ENCODE data around the gene BACE2.

The BACE2 gene

GRCh38 chr21:41149199-41149598, 18.8 kb upstream of the BACE2 start:
- DNase-seq = no peak

- DNase-seq = no peak
These were observed 15.8 kb upstream of the BACE2 start for GRCh38 chr21:41152147-41152546.

GRCh38 chr21:41153443-41153842, 14.5 kb upstream of the BACE2 start:
- DNase-seq = no peak

GRCh38 chr21:41156142-41156541, 11.8 kb upstream of the BACE2 start:
- no peak for DNase-seq

- no peak for DNase-seq
These were observed 9.9 kb upstream of the BACE2 start for GRCh38 chr21:41158026-41158425.

- DNase-seq = no peak
These were observed 7.9 kb upstream of the BACE2 start for GRCh38 chr21:41160036-41160435.

GRCh38 chr21:41161428-41161827, 6.5 kb upstream of the BACE2 start:
- no peak for DNase-seq

- no peak for DNase-seq
These were observed 5.9 kb upstream of the BACE2 start for GRCh38 chr21:41162096-41162495.

GRCh38 chr21:41163091-41163490, 4.9 kb upstream of the BACE2 start:
- no peak for DNase-seq

GRCh38 chr21:41164052-41164451, 3.9 kb upstream of the BACE2 start:
- no peak for DNase-seq

- DNase-seq = no peak
These were observed 2.8 kb upstream of the BACE2 start for GRCh38 chr21:41164981-41165655.

- no peak for DNase-seq
These were observed 1.1 kb upstream of the BACE2 start for GRCh38 chr21:41166884-41167283.

- DNase-seq = no peak
These were observed 664 bp downstream of the BACE2 start for GRCh38 chr21:41168391-41169257.

- DNase-seq = no peak
These were observed 1.3 kb downstream of the BACE2 start for GRCh38 chr21:41169258-41169576.

GRCh38 chr21:41169701-41170100, 1.7 kb downstream of the BACE2 start:
- no peak for DNase-seq

GRCh38 chr21:41170442-41170841, 2.5 kb downstream of the BACE2 start:
- no peak for DNase-seq

GRCh38 chr21:41170859-41171609, 3.1 kb downstream of the BACE2 start:
- DNase-seq = no peak

GRCh38 chr21:41175080-41175479, 7.1 kb downstream of the BACE2 start:
- DNase-seq = no peak

GRCh38 chr21:41176846-41177245, 8.9 kb downstream of the BACE2 start:
- no peak for DNase-seq

GRCh38 chr21:41180752-41181151, 12.8 kb downstream of the BACE2 start:
- DNase-seq = no peak

GRCh38 chr21:41182547-41182946, 14.6 kb downstream of the BACE2 start:
- no peak for DNase-seq

GRCh38 chr21:41183575-41183974, 15.6 kb downstream of the BACE2 start:
- no peak for DNase-seq

- no peak for DNase-seq
These were observed 17.8 kb downstream of the BACE2 start for GRCh38 chr21:41185802-41186201.
